Astrocyte (in vitro differentiated cells and primary cell): Measurements from ENCODE around the gene TELO2. TPM values are rescaled to one million over a fixed set of nuclear protein-coding genes. Genes with fewer than 3 reads are reported as not detected.

ENCODE experiments used
- DNase-seq: peaks from one replicate; pipeline ENCODE4 v3.0.0-alpha.2; 2010; ENCODE audit warnings: low read depth
- FAIRE-seq: peaks from 2 replicates; lab custom pipeline; 2011; peaks lifted over from hg19 to GRCh38; lab: Jason Lieb, UNC
- H2AFZ ChIP-seq: 2 replicates; pipeline ENCODE4 v1.6.0; 2012; ENCODE audit warnings: low read depth, low read length, inconsistent platforms
- H3K27ac ChIP-seq: 2 replicates; pipeline ENCODE4 v1.5.1; 2011; ENCODE audit warnings: low read depth, low read length, inconsistent platforms
- H3K27me3 ChIP-seq: 2 replicates; pipeline ENCODE4 v1.6.0; 2011; ENCODE audit warnings: low read length, inconsistent platforms; ENCODE audit not compliant: insufficient read depth
- H3K36me3 ChIP-seq: 2 replicates; pipeline ENCODE4 v1.5.1; 2011; ENCODE audit warnings: low read length, inconsistent platforms; ENCODE audit not compliant: insufficient read depth
- H3K4me1 ChIP-seq: 2 replicates; pipeline ENCODE4 v1.5.1; 2011; ENCODE audit warnings: low read length, inconsistent platforms; ENCODE audit not compliant: insufficient read depth
- H3K4me2 ChIP-seq: 2 replicates; pipeline ENCODE4 v1.6.0; 2012; ENCODE audit warnings: low read length, inconsistent platforms
- H3K4me3 ChIP-seq: 2 replicates; pipeline ENCODE4 v1.5.1; 2011; ENCODE audit warnings: low read depth, mild to moderate bottlenecking, low read length, inconsistent platforms; ENCODE audit not compliant: insufficient read depth
- H3K79me2 ChIP-seq: 2 replicates; pipeline ENCODE4 v1.6.0; 2012; ENCODE audit warnings: mild to moderate bottlenecking, low read length, inconsistent platforms; ENCODE audit not compliant: insufficient read depth
- H3K9ac ChIP-seq: 2 replicates; pipeline ENCODE4 v1.6.0; 2012; ENCODE audit warnings: mild to moderate bottlenecking, low read length, inconsistent platforms
- H3K9me3 ChIP-seq: 2 replicates; pipeline ENCODE4 v1.5.1; 2012; ENCODE audit warnings: low read depth, mild to moderate bottlenecking, low read length, inconsistent platforms; ENCODE audit not compliant: insufficient read depth
- H4K20me1 ChIP-seq: 2 replicates; pipeline ENCODE4 v1.6.0; 2012; ENCODE audit warnings: low read length, inconsistent platforms; ENCODE audit not compliant: insufficient read depth
- H3K27ac Mint-ChIP-seq: one replicate; pipeline ENCODE4 v1.8.0; 2021; ENCODE audit warnings: mild to moderate bottlenecking, mixed read lengths; ENCODE audit not compliant: unreplicated experiment
- H3K27me3 Mint-ChIP-seq: one replicate; pipeline ENCODE4 v1.8.0; 2021; ENCODE audit warnings: low read depth, mixed read lengths; ENCODE audit not compliant: unreplicated experiment
- H3K36me3 Mint-ChIP-seq: one replicate; pipeline ENCODE4 v1.8.0; 2021; ENCODE audit warnings: low read depth, mixed read lengths; ENCODE audit not compliant: unreplicated experiment
- H3K4me1 Mint-ChIP-seq: one replicate; pipeline ENCODE4 v1.8.0; 2021; ENCODE audit warnings: low read depth, mixed read lengths; ENCODE audit not compliant: unreplicated experiment
- H3K4me3 Mint-ChIP-seq: one replicate; pipeline ENCODE4 v1.8.0; 2021; ENCODE audit warnings: mild to moderate bottlenecking, moderate library complexity, mixed read lengths; ENCODE audit not compliant: unreplicated experiment
- H3K9me3 Mint-ChIP-seq: one replicate; pipeline ENCODE4 v1.8.0; 2021; ENCODE audit warnings: mild to moderate bottlenecking, mixed read lengths; ENCODE audit not compliant: unreplicated experiment
- CTCF ChIP-seq: IDR thresholded peaks from 2 replicates; pipeline ENCODE4 v1.5.1; 2011; ENCODE audit warnings: low read depth, mild to moderate bottlenecking, inconsistent platforms, low read length, moderate library complexity; ENCODE audit not compliant: insufficient read depth
- EZH2 ChIP-seq: IDR thresholded peaks from 2 replicates; pipeline ENCODE4 v1.6.1; 2012; ENCODE audit warnings: mild to moderate bottlenecking, low read length, inconsistent platforms; ENCODE audit not compliant: insufficient read depth
- total RNA-seq: library from RNA; stranded (reverse); gene quantifications from 2 replicates; pipeline ENCODE4 v1.2.1, GENCODE V29; 2021

The TELO2 gene
- total RNA-seq, 1 donor from 2014 or later = 21.1 TPM

- H3K27me3 Mint-ChIP-seq = no peaks in the 10 kb centered on the region
- no peak for DNase-seq
- Histone ChIP-seq H3K79me2 (no peaks in the 10 kb centered on the region), H4K20me1 (no peaks in the 10 kb centered on the region), H3K4me3 (no peak overlapping the region), H3K27me3 (no peaks in the 10 kb centered on the region), H3K4me2 (no peak overlapping the region), H3K9me3 (no peaks in the 10 kb centered on the region), H2AFZ (no peak overlapping the region), H3K27ac (no peak overlapping the region), H3K4me1 (no peaks in the 10 kb centered on the region), H3K9ac (no peak overlapping the region), H3K36me3 (no peaks in the 10 kb centered on the region)
- no peak for FAIRE-seq
- TF ChIP-seq EZH2 = no peak
- H3K27ac Mint-ChIP-seq = no peak overlapping the region
- no peaks in the 10 kb centered on the region for H3K4me1 Mint-ChIP-seq
- H3K4me3 Mint-ChIP-seq = no peak overlapping the region
- H3K36me3 Mint-ChIP-seq = peaks cover 10% of the 10 kb centered on the region
- no peaks in the 10 kb centered on the region for H3K9me3 Mint-ChIP-seq
Measured at GRCh38 chr16:1449201-1449788, 43.9 kb upstream of the TELO2 start.

GRCh38 chr16:1450218-1450617 lies 42.9 kb upstream of the TELO2 start:
- DNase-seq = no peak
- Mint-ChIP-seq H3K9me3 (no peaks in the 10 kb centered on the region), H3K27ac (no peak overlapping the region), H3K4me1 (no peaks in the 10 kb centered on the region), H3K27me3 (no peaks in the 10 kb centered on the region), H3K36me3 (peaks cover 11% of the 10 kb centered on the region), H3K4me3 (no peak overlapping the region)
- no peak overlapping the region for H3K4me2 ChIP-seq
- no peaks in the 10 kb centered on the region for H3K79me2 ChIP-seq
- H4K20me1 ChIP-seq = no peaks in the 10 kb centered on the region
- no peaks in the 10 kb centered on the region for H3K4me1 ChIP-seq
- TF ChIP-seq CTCF = no peak
- no peak for TF ChIP-seq EZH2
- H3K36me3 ChIP-seq = no peaks in the 10 kb centered on the region
- no peaks in the 10 kb centered on the region for H3K27me3 ChIP-seq
- no peak overlapping the region for H3K4me3 ChIP-seq
- H3K9ac ChIP-seq = no peak overlapping the region
- FAIRE-seq = no peak
- H3K9me3 ChIP-seq = no peaks in the 10 kb centered on the region
- no peak overlapping the region for H3K27ac ChIP-seq
- H2AFZ ChIP-seq = no peak overlapping the region

GRCh38 chr16:1450841-1451240 lies 42.3 kb upstream of the TELO2 start:
- H3K27me3 ChIP-seq = no peaks in the 10 kb centered on the region
- DNase-seq (no peak), FAIRE-seq (no peak)
- no peak overlapping the region for H2AFZ ChIP-seq
- no peaks in the 10 kb centered on the region for H3K36me3 ChIP-seq
- H3K4me2 ChIP-seq = no peak overlapping the region
- H4K20me1 ChIP-seq = no peaks in the 10 kb centered on the region
- no peak overlapping the region for H3K9ac ChIP-seq
- no peaks in the 10 kb centered on the region for H3K27me3 Mint-ChIP-seq
- H3K4me1 ChIP-seq = no peaks in the 10 kb centered on the region
- H3K36me3 Mint-ChIP-seq = peaks cover 11% of the 10 kb centered on the region
- no peaks in the 10 kb centered on the region for H3K4me1 Mint-ChIP-seq
- H3K9me3 ChIP-seq = no peaks in the 10 kb centered on the region
- no peak overlapping the region for H3K27ac ChIP-seq
- no peak overlapping the region for H3K27ac Mint-ChIP-seq
- no peaks in the 10 kb centered on the region for H3K9me3 Mint-ChIP-seq
- H3K4me3 ChIP-seq = no peak overlapping the region
- no peak for TF ChIP-seq CTCF
- no peak for TF ChIP-seq EZH2
- H3K79me2 ChIP-seq = no peaks in the 10 kb centered on the region
- H3K4me3 Mint-ChIP-seq = no peak overlapping the region
